Prostate gland (tissue), 2 donors: ENCODE results near the gene ZNF423.

ENCODE experiments used
- CTCF ChIP-seq, 4 experiments: fragments of 200-600 bp in 2 of 4; fragments of 450-650 bp in 2 of 4; sonication (generic) in 2 of 4; IDR thresholded peaks; 1 replicate in 3 of 4; 2 replicates in 1 of 4; pipeline ENCODE4 v1.5.1; 2016 to 2019; ENCODE audit warnings: antibody characterized with exemption in 4 of 4, mild to moderate bottlenecking in 2 of 4, moderate library complexity in 2 of 4
- POLR2A ChIP-seq: fragments of 450-650 bp; IDR thresholded peaks from one replicate; pipeline ENCODE4 v1.6.1; 2016; ENCODE audit warnings: antibody characterized with exemption, mild to moderate bottlenecking
- POLR2AphosphoS5 ChIP-seq: sonication (generic); formaldehyde crosslinking; IDR thresholded peaks from one replicate; pipeline ENCODE4 v1.6.1; 2017; ENCODE audit warnings: antibody characterized with exemption

- TF ChIP-seq CTCF (IDR thresholded peaks at IDR 0.05) (no peak), POLR2AphosphoS5 (no peak), POLR2A (no peak)
Measured at GRCh38 chr16:49708491-49708890, 147.4 kb downstream of the ZNF423 start.
